NCI-H1105 treated with DMSO at 0.1 percent for 48 hours (cell line): ENCODE results near the gene POTEH.
"Not testable (repeated sequence)": the region's sequence is repeated elsewhere in the genome, so short reads cannot be mapped to it uniquely, and the experiment has no call there.

Experiments used
- DNase-seq: peaks from one replicate; lab custom pipeline; 2025; lab: John Stamatoyannopoulos, UW

Gene POTEH

DNA sequence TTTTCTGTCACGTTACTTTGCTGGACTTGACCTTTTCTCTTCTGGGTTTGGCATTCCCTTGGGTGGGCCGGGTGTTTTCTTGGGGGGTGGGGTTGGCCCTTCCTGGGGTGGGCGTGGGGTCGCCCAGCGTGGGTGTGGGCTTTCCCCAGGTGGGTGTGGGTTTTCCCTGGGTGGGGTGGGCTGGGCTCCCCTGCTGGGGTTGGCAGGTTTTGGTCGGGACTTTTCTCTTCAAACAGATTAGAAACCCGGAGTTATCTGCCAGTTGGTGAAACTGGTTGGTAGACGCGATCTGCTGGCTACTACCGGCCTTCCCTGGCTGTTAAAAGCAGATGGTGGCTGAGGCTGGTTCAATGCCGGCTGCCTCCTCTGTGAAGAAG, at the start of gene POTEH:
TSS of gene POTEH (plus strand) at position 278 of the 377 bp plus-strand sequence. CDS start at position 330, 52 bp downstream.
- DNase-seq: not testable (repeated sequence)

DNA sequence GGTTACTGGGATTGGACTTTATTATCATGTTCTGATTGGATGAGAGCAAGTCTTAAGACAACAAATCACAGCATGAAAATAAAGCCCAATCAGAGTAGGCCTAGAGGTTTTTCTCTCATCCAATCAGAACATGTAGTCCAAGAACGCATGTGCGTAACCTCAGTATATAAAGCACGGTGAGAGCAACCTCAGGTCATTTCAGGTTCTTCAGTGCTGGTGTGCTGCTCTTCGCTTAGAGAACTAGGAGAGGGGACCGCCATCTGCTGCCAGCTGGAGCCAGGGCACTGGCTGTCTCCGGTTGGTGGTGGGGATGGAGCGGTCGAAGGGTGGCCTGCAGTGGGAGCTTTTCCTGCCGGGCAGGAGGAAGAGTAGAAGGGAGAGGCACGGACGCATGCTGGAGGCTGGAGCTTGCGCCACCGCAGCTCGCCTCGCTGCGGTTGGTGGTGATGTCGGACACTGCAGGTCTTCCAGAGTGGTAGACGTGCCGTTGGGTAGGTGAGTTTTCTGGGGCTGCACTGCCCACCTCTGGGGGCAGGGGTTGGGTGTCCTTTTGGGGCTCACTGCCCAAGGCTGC, 47.5 kb upstream of the POTEH start:
- DNase-seq: not testable (repeated sequence)

- not testable (repeated sequence) for DNase-seq
These were observed 37.9 kb upstream of the POTEH start for GRCh38 chr22:15651954-15652353.

DNA sequence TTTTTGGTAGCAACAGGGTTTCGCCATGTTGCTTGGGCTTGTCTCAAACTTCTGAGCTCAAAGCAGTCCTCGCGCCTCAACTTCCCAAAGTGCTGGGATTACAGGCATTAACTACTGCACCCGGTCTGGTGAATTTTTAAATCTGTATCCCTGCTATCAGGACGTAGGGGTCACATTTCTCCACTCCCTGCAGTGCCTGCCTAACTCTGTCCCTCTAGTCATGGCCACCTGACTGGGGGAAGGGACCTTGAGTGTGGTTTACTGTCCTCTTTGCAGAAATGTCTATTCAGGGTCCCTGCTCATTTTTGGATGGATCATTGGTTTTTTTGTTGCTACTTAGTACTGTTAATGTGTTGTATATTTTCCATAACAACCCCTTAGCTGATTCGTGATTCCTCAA, 37.1 kb upstream of the POTEH start:
- DNase-seq: not testable (repeated sequence)

GRCh38 chr22:15653241-15653640, 36.6 kb upstream of the POTEH start:
- DNase-seq: not testable (repeated sequence)

GRCh38 chr22:15661102-15661501, 28.7 kb upstream of the POTEH start:
- not testable (repeated sequence) for DNase-seq

GRCh38 chr22:15664682-15665081, 25.1 kb upstream of the POTEH start:
- not testable (repeated sequence) for DNase-seq

GRCh38 chr22:15665478-15665877, 24.3 kb upstream of the POTEH start:
- not testable (repeated sequence) for DNase-seq

GRCh38 chr22:15669430-15669829, 20.4 kb upstream of the POTEH start:
- DNase-seq: not testable (repeated sequence)

- not testable (repeated sequence) for DNase-seq
These were observed 10.1 kb upstream of the POTEH start for GRCh38 chr22:15679702-15680101.

- DNase-seq: not testable (repeated sequence)
These were observed 5.7 kb upstream of the POTEH start for GRCh38 chr22:15684115-15684514.

DNA sequence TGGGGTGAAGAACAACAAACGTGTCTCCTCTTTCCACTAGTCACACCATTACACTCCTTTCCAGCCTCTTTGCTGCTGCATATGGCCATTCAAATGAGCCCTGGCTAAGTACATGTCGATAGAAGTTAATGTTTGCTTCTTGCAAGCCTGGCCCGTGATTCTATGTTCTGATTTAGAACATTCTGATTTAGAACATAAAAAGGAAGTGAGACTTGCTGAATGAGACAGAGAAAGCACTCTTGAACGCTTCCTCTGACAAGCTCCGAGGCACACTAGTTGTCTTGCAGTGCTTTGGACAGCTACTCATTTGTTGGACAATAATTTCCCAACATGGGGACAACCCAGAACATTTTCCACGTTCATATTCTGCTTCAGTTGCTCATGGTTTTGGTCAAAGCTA, 5.1 kb upstream of the POTEH start:
- DNase-seq: not testable (repeated sequence)

DNA sequence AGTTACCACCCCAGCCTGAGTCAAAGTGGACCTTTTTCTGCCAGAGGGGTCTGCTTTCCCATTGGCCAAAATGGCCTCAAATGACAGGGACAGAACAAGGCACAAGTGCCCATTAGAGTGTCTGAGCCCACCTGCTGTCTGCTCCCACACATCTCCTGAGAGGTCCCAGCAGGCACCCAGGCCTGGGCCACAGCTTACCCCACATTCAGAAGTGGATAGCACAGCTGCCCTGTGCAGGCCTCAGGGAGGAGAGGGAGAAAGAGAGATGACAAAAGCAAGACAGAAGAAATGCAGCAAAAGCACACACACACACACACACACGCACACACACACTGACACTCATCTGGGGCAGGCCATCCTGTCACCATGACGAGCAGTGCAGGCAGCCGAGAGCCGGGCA, 4.2 kb upstream of the POTEH start:
- DNase-seq: not testable (repeated sequence)

- DNase-seq: not testable (repeated sequence)
These were observed 2.7 kb upstream of the POTEH start for GRCh38 chr22:15687086-15687485.

GRCh38 chr22:15687676-15688075, 2.1 kb upstream of the POTEH start:
- DNase-seq: not testable (repeated sequence)

DNA sequence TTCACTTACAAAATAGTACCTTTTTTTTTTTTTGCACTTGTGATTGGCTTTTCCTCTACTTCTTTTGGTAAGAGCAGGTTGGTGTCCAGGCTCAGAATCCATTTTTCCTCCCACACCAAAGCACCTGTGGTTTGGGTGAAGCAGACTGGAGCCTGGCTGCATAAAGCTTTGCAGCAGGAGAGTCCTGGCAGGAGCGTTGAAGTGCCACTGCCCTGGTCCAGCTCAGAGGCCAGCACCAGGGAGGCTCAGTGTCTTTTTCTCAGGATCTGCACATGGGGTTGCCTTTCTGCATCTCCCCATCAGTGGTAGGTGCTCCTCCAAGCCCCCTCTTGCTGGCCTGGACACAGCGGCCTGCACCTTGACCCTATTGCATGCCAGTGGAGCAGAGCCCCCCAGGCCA, 1.7 kb upstream of the POTEH start:
- not testable (repeated sequence) for DNase-seq

GRCh38 chr22:15689012-15689748, 646 bp upstream of the POTEH start:
- not testable (repeated sequence) for DNase-seq

DNA sequence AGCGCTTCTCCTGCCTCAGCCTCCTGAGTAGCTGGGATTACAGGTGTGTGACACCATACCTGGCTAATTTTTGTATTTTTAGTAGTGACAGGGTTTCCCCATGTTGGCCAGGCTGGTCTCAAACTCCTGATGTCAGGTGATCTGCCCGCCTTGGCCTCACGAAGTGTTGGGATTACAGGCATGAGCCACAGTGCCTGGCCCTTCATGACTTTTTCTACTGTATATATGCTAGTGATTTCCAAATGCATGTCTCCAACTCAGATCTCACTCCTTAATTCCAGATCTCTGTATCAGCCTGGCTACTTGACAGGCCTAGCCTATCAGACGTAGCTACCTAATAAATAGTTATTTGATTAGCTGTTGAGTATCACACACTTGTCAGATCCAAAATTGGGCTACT, 23.8 kb downstream of the POTEH start:
- not testable (repeated sequence) for DNase-seq

DNA sequence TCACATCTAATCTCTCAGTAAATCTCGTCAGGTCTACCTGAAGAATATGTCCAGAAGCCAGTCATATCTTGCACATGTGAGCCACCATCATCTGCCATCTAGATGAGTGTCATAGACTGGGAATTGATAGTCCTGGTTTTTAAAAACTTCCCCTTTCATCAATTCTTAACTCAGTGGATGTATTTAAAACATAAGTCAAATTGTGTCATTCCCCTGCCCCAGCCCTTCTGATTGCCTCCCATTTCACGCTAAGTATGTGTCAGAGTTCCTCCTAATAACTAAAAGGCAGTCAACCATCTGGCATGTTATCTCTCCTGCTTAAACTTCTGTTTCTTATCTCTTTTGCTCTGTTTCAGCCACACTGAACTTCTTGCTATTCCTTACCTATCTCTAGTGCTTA, 24.3 kb downstream of the POTEH start:
- DNase-seq: not testable (repeated sequence)

GRCh38 chr22:15721884-15722283, 32.1 kb downstream of the POTEH start:
- DNase-seq: not testable (repeated sequence)

DNA sequence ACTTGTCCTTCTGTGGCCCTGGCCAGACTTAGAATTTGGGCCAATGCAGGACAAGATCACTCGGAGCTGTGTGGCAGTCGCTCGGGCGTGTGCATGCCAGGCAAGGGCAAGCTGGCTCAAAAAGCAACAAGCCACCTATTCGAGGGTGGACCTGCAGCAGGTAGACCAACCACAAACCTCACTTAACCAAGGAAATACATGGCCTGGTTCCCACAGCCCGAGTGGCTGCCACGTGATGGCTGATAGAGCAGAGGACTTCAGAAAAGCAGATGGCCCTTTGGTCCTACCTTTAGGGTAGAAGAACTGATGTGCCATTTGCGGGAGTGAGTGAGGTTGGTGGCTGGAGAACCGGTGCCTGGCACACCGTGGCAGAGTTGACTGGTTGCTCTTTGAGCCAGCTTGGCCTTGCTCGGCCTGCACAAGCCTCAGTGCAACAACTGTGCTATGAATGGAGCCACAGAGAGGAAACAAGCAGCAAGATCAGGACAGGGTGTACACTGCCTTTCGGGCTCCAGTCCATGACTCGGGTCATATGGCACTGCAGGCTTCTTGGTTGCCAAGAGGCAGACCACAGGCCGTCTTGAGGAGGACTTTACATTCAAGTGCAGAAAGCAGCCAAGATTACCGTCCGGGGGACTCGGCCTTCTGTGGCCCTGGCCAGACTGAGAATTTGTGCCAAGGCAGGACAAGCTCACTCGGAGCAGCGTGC, 39.5 kb downstream of the POTEH start:
- not testable (repeated sequence) for DNase-seq

DNA sequence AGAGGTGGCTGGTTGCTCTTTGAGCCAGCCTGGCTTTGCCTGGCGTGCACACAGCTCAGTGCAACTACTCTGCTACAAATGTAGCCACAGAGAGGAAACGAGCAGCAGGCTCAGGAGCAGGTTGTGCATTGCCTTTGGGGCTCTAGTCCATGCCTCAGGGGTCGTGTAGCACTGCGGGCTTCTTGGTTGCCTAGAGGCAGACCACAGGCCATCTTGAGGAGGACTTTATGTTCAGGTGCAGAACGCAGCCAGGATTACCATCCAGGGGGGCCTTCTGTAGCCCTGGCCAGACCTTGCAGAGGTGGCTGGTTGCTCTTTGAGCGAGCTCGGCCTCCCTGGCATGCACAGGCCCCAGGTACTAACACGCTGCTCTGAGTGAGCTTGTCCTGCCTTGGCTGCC, 41.2 kb downstream of the POTEH start:
- not testable (repeated sequence) for DNase-seq

DNA sequence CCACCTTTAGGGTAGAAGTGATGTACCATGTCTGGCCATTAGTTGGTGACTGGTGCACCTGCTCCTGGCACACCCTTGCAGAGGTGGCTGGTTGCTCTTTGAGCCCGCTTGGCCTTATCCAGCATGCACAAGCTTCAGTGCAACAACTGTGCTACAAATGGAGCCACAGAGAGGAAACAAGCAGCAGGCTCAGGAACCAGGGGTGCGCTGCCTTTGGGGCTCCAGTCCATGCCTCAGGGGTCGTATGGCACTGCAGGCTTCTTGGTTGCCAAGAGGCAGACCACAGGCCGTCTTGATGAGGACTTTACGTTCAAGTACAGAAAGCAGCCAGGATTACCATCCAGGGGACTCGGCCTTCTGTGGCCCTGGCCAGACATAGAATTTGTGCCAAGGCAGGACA, 44.6 kb downstream of the POTEH start:
- DNase-seq: not testable (repeated sequence)
